Measurements from ENCODE around the gene RANBP9.

DNA sequence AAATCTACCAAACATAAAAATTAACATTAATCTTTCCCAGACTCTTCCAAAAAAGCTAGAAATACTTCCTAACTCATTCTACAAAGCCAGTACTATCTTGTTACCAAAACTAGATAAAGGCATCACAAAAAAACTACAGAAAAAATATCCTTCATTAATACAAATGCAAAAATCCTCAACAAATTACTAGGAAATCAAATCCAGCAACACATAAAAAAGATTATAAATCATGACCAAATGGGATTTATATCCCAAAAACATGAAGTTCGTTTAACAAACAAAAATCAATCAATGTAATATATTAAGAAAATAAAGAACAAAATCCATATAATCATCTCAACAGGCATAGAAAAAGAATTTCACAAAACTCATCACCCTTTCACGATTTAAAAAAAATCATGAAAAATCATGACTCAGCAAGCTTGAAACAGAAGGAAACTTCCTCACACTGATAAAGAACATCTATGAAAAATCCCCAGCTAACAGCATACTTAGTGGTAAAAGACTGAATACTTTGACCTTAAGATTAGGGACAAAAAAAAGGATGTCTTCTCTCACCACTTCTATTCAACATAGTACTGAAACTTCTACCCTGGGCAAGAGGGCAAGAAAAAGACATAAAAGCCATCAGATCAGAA, 43.2 kb downstream of the RANBP9 start:
- TF ChIP-seq, protein P1, sequence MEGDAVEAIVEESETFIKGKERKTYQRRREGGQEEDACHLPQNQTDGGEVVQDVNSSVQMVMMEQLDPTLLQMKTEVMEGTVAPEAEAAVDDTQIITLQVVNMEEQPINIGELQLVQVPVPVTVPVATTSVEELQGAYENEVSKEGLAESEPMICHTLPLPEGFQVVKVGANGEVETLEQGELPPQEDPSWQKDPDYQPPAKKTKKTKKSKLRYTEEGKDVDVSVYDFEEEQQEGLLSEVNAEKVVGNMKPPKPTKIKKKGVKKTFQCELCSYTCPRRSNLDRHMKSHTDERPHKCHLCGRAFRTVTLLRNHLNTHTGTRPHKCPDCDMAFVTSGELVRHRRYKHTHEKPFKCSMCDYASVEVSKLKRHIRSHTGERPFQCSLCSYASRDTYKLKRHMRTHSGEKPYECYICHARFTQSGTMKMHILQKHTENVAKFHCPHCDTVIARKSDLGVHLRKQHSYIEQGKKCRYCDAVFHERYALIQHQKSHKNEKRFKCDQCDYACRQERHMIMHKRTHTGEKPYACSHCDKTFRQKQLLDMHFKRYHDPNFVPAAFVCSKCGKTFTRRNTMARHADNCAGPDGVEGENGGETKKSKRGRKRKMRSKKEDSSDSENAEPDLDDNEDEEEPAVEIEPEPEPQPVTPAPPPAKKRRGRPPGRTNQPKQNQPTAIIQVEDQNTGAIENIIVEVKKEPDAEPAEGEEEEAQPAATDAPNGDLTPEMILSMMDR (IDR thresholded peaks at IDR 0.05; ENCODE audit: low read depth, low read length, missing input control), result no peak
- TF ChIP-seq RAD21 (IDR thresholded peaks at IDR 0.05), result no peak
- TF ChIP-seq TAF1 (conservative IDR thresholded peaks at IDR 0.05), result no peak
- no peak for TF ChIP-seq JUND (IDR thresholded peaks at IDR 0.05)
- TF ChIP-seq EGR1 (IDR thresholded peaks at IDR 0.05; ENCODE audit: low read depth in 2 of 2), result no peak
- TF ChIP-seq, protein P2, sequence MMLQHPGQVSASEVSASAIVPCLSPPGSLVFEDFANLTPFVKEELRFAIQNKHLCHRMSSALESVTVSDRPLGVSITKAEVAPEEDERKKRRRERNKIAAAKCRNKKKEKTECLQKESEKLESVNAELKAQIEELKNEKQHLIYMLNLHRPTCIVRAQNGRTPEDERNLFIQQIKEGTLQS (IDR thresholded peaks at IDR 0.05), result no peak
- no peak for TF ChIP-seq ZBTB33 (IDR thresholded peaks at IDR 0.05)
- TF ChIP-seq FOXA1 (IDR thresholded peaks at IDR 0.05), result no peak
- no peak for TF ChIP-seq NR2F2 (IDR thresholded peaks at IDR 0.05)
- TF ChIP-seq, protein P3, sequence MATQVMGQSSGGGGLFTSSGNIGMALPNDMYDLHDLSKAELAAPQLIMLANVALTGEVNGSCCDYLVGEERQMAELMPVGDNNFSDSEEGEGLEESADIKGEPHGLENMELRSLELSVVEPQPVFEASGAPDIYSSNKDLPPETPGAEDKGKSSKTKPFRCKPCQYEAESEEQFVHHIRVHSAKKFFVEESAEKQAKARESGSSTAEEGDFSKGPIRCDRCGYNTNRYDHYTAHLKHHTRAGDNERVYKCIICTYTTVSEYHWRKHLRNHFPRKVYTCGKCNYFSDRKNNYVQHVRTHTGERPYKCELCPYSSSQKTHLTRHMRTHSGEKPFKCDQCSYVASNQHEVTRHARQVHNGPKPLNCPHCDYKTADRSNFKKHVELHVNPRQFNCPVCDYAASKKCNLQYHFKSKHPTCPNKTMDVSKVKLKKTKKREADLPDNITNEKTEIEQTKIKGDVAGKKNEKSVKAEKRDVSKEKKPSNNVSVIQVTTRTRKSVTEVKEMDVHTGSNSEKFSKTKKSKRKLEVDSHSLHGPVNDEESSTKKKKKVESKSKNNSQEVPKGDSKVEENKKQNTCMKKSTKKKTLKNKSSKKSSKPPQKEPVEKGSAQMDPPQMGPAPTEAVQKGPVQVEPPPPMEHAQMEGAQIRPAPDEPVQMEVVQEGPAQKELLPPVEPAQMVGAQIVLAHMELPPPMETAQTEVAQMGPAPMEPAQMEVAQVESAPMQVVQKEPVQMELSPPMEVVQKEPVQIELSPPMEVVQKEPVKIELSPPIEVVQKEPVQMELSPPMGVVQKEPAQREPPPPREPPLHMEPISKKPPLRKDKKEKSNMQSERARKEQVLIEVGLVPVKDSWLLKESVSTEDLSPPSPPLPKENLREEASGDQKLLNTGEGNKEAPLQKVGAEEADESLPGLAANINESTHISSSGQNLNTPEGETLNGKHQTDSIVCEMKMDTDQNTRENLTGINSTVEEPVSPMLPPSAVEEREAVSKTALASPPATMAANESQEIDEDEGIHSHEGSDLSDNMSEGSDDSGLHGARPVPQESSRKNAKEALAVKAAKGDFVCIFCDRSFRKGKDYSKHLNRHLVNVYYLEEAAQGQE (IDR thresholded peaks at IDR 0.05), result no peak
- no peak for TF ChIP-seq YY1 (IDR thresholded peaks at IDR 0.05)

All from liver (tissue), 3 donors.